ENCODE results near the gene ANKS1B.

Gene ANKS1B

GRCh38 chr12:99567072-99567471 is 417.7 kb downstream of the ANKS1B start:
- no peak for DNase-seq (ENCODE audit: low read depth)
- H3K4me3 ChIP-seq (ENCODE audit: control insufficient read depth, low read depth, low read length): no peak overlapping the region
- no peak for TF ChIP-seq CTCF (IDR thresholded peaks at IDR 0.05; ENCODE audit: control insufficient read depth, insufficient read depth, low read depth, low read length, missing control alignments)

- no peak for DNase-seq (ENCODE audit: low read depth)
- TF ChIP-seq CTCF (IDR thresholded peaks at IDR 0.05; ENCODE audit: control insufficient read depth, insufficient read depth, low read depth, low read length, missing control alignments): no peak
- H3K4me3 ChIP-seq (ENCODE audit: control insufficient read depth, low read depth, low read length): no peak overlapping the region
Observed at GRCh38 chr12:99558109-99558508, 426.6 kb downstream of the ANKS1B start.

GRCh38 chr12:99553461-99553860 is 431.3 kb downstream of the ANKS1B start:
- no peak for TF ChIP-seq CTCF (IDR thresholded peaks at IDR 0.05; ENCODE audit: control insufficient read depth, insufficient read depth, low read depth, low read length, missing control alignments)
- H3K4me3 ChIP-seq (ENCODE audit: control insufficient read depth, low read depth, low read length): no peak overlapping the region
- no peak for DNase-seq (ENCODE audit: low read depth)

DNA sequence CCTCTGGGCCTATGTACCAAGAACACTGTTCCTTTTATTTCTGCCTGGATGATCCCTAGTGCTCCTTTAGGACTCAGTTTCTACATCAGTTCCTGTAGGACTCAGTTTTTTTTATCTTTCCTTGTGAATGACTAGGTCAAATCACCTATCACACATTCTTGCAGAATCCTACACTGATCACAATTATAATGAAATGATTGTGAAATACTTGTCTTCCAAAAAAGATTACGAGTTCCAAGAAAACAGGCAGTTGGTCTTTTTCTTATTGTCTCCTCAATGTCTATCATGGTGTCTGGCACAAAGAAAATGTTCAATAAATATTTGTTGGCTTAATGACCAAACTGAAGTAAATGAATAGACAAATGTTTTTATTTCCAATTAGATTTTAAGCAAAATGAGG is 432.7 kb downstream of the ANKS1B start:
- H3K4me3 ChIP-seq (ENCODE audit: control insufficient read depth, low read depth, low read length): no peak overlapping the region
- no peak for DNase-seq (ENCODE audit: low read depth)
- no peak for TF ChIP-seq CTCF (IDR thresholded peaks at IDR 0.05; ENCODE audit: control insufficient read depth, insufficient read depth, low read depth, low read length, missing control alignments)

GRCh38 chr12:99549651-99550050 is 435.1 kb downstream of the ANKS1B start:
- no peak for DNase-seq (ENCODE audit: low read depth)
- no peak overlapping the region for H3K4me3 ChIP-seq (ENCODE audit: control insufficient read depth, low read depth, low read length)
- no peak for TF ChIP-seq CTCF (IDR thresholded peaks at IDR 0.05; ENCODE audit: control insufficient read depth, insufficient read depth, low read depth, low read length, missing control alignments)

DNA sequence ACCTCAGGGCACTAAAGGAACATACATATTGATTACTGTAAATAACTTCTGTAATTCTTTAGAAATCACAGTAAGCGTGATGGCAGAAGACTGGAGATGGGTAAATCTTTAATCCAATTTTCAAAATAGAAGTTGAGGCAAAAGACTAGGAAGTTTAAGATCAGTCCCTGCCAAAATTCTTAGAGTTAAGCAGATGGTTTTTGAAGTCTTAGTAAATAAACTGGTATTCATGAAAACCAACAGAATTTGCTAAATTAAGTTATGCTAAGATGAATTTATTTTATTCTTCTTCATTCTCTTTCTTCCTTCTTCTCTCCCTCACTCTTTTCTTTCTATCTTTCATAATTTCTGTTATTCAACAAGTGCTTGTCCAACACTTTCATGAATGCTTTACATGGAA is 435.5 kb downstream of the ANKS1B start:
- TF ChIP-seq CTCF (IDR thresholded peaks at IDR 0.05; ENCODE audit: control insufficient read depth, insufficient read depth, low read depth, low read length, missing control alignments): no peak
- H3K4me3 ChIP-seq (ENCODE audit: control insufficient read depth, low read depth, low read length): no peak overlapping the region
- DNase-seq (ENCODE audit: low read depth): no peak

GRCh38 chr12:99544457-99544856 is 440.3 kb downstream of the ANKS1B start:
- H3K4me3 ChIP-seq (ENCODE audit: control insufficient read depth, low read depth, low read length): no peak overlapping the region
- TF ChIP-seq CTCF (IDR thresholded peaks at IDR 0.05; ENCODE audit: control insufficient read depth, insufficient read depth, low read depth, low read length, missing control alignments): no peak
- DNase-seq (ENCODE audit: low read depth): no peak

Measured in AG09309 (cell line).